Loucy (cell line): ENCODE measurements around the gene ZBTB16.

Source experiments
- H2AFZ ChIP-seq: fragments of 200-600 bp; sonication (generic); 2 replicates; pipeline ENCODE4 v1.6.0; 2016; ENCODE audit warnings: antibody characterized with exemption, mild to moderate bottlenecking, low read length, moderate library complexity
- H3F3A ChIP-seq: fragments of 200-600 bp; 2 replicates; pipeline ENCODE4 v1.6.0; 2016; ENCODE audit warnings: antibody characterized with exemption, low read depth, mild to moderate bottlenecking
- H3K27me3 ChIP-seq: fragments of 200-600 bp; sonication (generic); 2 replicates; pipeline ENCODE4 v1.6.1; 2014; ENCODE audit warnings: low read length, mild to moderate bottlenecking; ENCODE audit not compliant: insufficient read depth, poor library complexity, severe bottlenecking
- H3K36me3 ChIP-seq: fragments of 200-600 bp; sonication (generic); 2 replicates; pipeline ENCODE4 v1.6.1; 2016; ENCODE audit warnings: low read length; ENCODE audit not compliant: insufficient read depth
- H3K4me1 ChIP-seq: fragments of 200-600 bp; sonication (generic); 2 replicates; pipeline ENCODE4 v1.5.1; 2014; ENCODE audit warnings: low read length, mild to moderate bottlenecking; ENCODE audit not compliant: insufficient read depth, poor library complexity, severe bottlenecking
- H3K4me2 ChIP-seq: fragments of 200-600 bp; sonication (generic); 2 replicates; pipeline ENCODE4 v1.6.0; 2014; ENCODE audit warnings: antibody characterized with exemption, low read length, low read depth, mild to moderate bottlenecking; ENCODE audit not compliant: poor library complexity, severe bottlenecking
- H3K4me3 ChIP-seq: fragments of 200-600 bp; sonication (generic); 2 replicates; pipeline ENCODE4 v1.5.1; 2014; ENCODE audit warnings: low read length, mild to moderate bottlenecking, mixed read lengths; ENCODE audit not compliant: poor library complexity, severe bottlenecking
- H3K79me2 ChIP-seq: fragments of 200-600 bp; sonication (generic); 2 replicates; pipeline ENCODE4 v1.6.1; 2014; ENCODE audit warnings: low read length; ENCODE audit not compliant: insufficient read depth
- H3K9ac ChIP-seq: fragments of 200-600 bp; sonication (generic); 2 replicates; pipeline ENCODE4 v1.6.0; 2014; ENCODE audit warnings: mild to moderate bottlenecking, low read depth, low read length, moderate library complexity; ENCODE audit not compliant: poor library complexity, severe bottlenecking
- H3K9me2 ChIP-seq: fragments of 200-600 bp; sonication (generic); replicated peaks from 2 replicates; pipeline ENCODE4 v1.6.1; 2016; ENCODE audit warnings: low read depth, low read length, mixed read lengths
- H3K9me3 ChIP-seq: fragments of 200-600 bp; sonication (generic); 2 replicates; pipeline ENCODE4 v1.6.1; 2014; ENCODE audit warnings: mild to moderate bottlenecking, antibody characterized with exemption, low read length, low read depth; ENCODE audit not compliant: insufficient read depth
- H4K20me1 ChIP-seq: fragments of 200-600 bp; sonication (generic); 2 replicates; pipeline ENCODE4 v1.6.0; 2014; ENCODE audit warnings: antibody characterized with exemption, low read length, mild to moderate bottlenecking; ENCODE audit not compliant: insufficient read depth, poor library complexity, severe bottlenecking
- EZH2phosphoT487 ChIP-seq: fragments of 200-600 bp; IDR thresholded peaks from 2 replicates; pipeline ENCODE4 v1.6.1; 2018; ENCODE audit warnings: antibody characterized with exemption, mild to moderate bottlenecking, moderate library complexity, borderline replicate concordance
- TF ChIP-seq, protein P1 (sequence below): fragments of 200-600 bp; sonication (generic); conservative IDR thresholded peaks from 2 replicates; pipeline ENCODE4 v1.5.1; 2014; ENCODE audit warnings: mild to moderate bottlenecking, antibody characterized with exemption, low read length

ZBTB16 gene

DNA sequence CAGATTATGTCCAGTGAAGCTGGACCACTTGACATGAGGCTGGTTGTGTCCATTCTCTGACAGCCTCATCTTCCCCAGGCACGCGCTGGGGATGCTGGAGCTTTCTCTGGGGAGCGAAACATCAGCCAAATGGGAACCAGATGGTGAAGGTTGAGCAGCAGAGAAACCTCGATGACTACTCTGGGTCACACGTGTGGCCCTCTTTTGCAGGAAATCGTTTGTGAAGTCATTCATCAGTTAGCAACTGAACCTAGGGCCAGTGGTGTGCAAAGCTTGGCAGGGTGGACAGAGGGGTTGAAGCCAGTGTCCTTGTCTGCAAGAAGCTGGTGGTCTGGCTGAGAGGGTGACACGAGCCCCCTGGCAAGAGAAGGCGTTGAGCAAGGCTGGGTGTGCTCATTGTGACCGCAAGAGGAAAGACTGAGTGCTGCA, 109.8 kb downstream of the ZBTB16 start:
- Histone ChIP-seq H2AFZ (no peak overlapping the region), H3K79me2 (no peaks in the 10 kb centered on the region), H3F3A (peaks cover 14% of the 10 kb centered on the region), H3K9me3 (no peaks in the 10 kb centered on the region), H3K4me2 (peak overlapping the region; percentile 74), H3K9me2 (no peaks in the 10 kb centered on the region), H3K27me3 (peaks cover 7% of the 10 kb centered on the region), H3K4me1 (peaks cover 97% of the 10 kb centered on the region), H3K9ac (peak overlapping the region; percentile 62), H4K20me1 (no peaks in the 10 kb centered on the region), H3K4me3 (no peak overlapping the region), H3K36me3 (no peaks in the 10 kb centered on the region)
- TF ChIP-seq, protein P1, sequence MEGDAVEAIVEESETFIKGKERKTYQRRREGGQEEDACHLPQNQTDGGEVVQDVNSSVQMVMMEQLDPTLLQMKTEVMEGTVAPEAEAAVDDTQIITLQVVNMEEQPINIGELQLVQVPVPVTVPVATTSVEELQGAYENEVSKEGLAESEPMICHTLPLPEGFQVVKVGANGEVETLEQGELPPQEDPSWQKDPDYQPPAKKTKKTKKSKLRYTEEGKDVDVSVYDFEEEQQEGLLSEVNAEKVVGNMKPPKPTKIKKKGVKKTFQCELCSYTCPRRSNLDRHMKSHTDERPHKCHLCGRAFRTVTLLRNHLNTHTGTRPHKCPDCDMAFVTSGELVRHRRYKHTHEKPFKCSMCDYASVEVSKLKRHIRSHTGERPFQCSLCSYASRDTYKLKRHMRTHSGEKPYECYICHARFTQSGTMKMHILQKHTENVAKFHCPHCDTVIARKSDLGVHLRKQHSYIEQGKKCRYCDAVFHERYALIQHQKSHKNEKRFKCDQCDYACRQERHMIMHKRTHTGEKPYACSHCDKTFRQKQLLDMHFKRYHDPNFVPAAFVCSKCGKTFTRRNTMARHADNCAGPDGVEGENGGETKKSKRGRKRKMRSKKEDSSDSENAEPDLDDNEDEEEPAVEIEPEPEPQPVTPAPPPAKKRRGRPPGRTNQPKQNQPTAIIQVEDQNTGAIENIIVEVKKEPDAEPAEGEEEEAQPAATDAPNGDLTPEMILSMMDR, result no peak
- no peak for TF ChIP-seq EZH2phosphoT487

DNA sequence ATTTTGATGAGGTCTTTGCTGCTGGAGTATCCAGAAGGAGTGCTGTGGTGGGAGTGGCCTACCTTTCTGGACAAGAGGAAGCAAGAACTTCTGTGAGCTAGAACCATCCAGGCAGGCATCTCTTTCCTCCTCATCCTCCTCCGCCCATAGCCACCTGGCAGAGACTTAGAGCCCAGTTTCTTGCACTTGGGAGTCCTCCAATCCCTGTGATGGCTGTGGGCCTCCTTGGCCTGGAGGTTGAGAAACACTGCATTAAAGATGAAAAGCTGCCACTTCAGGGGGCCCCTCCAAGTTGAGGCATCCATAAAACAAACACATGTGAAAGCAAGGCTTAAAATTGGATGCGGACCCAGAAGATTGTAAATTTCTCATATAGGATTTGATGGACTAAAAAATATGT, 110.3 kb downstream of the ZBTB16 start:
- peaks cover 97% of the 10 kb centered on the region for H3K4me1 ChIP-seq
- H3K79me2 ChIP-seq, result no peaks in the 10 kb centered on the region
- TF ChIP-seq, protein P1, result no peak
- no peak for TF ChIP-seq EZH2phosphoT487
- H3K9ac ChIP-seq, result peak overlapping the region; percentile 62
- H2AFZ ChIP-seq, result no peak overlapping the region
- no peaks in the 10 kb centered on the region for H4K20me1 ChIP-seq
- no peaks in the 10 kb centered on the region for H3K9me3 ChIP-seq
- H3K9me2 ChIP-seq, result no peaks in the 10 kb centered on the region
- peaks cover 14% of the 10 kb centered on the region for H3F3A ChIP-seq
- no peaks in the 10 kb centered on the region for H3K36me3 ChIP-seq
- peak overlapping the region; percentile 74 for H3K4me2 ChIP-seq
- H3K27me3 ChIP-seq, result peaks cover 11% of the 10 kb centered on the region
- no peak overlapping the region for H3K4me3 ChIP-seq

DNA sequence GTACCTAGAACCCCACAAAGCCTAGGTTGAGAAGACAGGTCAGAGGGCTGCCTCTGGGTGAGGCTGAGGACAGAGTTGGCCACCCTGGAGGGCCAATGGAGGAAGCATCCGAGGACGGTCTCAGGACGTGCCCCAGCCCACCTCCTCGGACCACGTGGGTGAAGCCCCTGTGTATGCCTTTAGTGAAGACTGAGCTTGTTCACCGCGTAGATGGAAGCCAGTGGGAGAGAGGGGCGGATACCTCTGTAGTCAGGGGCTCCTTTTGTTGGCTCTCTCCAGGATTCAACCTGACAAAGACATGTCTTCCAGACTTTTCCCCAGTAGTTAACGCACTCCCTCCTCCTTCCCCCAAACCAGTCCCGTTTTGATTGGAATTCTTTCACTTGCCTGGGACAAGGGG, 110.7 kb downstream of the ZBTB16 start:
- Histone ChIP-seq H3K4me2 (no peak overlapping the region), H3F3A (peaks cover 14% of the 10 kb centered on the region), H4K20me1 (no peaks in the 10 kb centered on the region), H3K27me3 (peaks cover 11% of the 10 kb centered on the region), H3K79me2 (no peaks in the 10 kb centered on the region), H3K4me1 (peaks cover 95% of the 10 kb centered on the region), H3K9me3 (no peaks in the 10 kb centered on the region), H3K9ac (peak overlapping the region; percentile 62), H3K36me3 (no peaks in the 10 kb centered on the region), H3K9me2 (no peaks in the 10 kb centered on the region), H3K4me3 (no peak overlapping the region), H2AFZ (no peak overlapping the region)
- TF ChIP-seq EZH2phosphoT487, result no peak
- TF ChIP-seq, protein P1, result no peak
